H1 (cell line): Measurements from ENCODE around the gene CDK5R1. TPM values are rescaled to one million over a fixed set of nuclear protein-coding genes. Genes with fewer than 3 reads are reported as not detected.

Source experiments
- CTCF ChIA-PET: fragments of 300-600 bp; sonication (Branson Sonifier 250); formaldehyde crosslinking; loops from one replicate; lab custom pipeline; 2021; ENCODE audit not compliant: partially characterized antibody; lab: Charles Lee
- POLR2A ChIA-PET: fragments of 300-600 bp; sonication (Branson Sonifier 250); formaldehyde crosslinking; loops from one replicate; lab custom pipeline; 2021; ENCODE audit warnings: inconsistent platforms; ENCODE audit not compliant: partially characterized antibody; lab: Charles Lee
- DNase-seq, 2 experiments: peaks; one replicate each; pipeline versions ENCODE4 v3.0.0 to v3.0.0-alpha.2; 2010 to 2022; ENCODE audit warnings: low spot score in 2 of 2, low read depth in 1 of 2, mixed read lengths in 1 of 2
- FAIRE-seq: peaks from 2 replicates; lab custom pipeline; 2011; peaks lifted over from hg19 to GRCh38; lab: Jason Lieb, UNC
- H2AFZ ChIP-seq: 2 replicates; pipeline ENCODE4 v1.8.1; 2012; ENCODE audit warnings: low read length, inconsistent platforms
- H2AK5ac ChIP-seq: 2 replicates; pipeline ENCODE4 v1.6.1; 2013; ENCODE audit warnings: low read depth, low read length
- H2BK120ac ChIP-seq: replicated peaks from 2 replicates; pipeline ENCODE3; 2013; ENCODE audit warnings: low read depth, low read length, inconsistent platforms
- H2BK12ac ChIP-seq: 2 replicates; pipeline ENCODE4 v1.6.1; 2013; ENCODE audit warnings: low read depth, low read length
- H2BK15ac ChIP-seq: 2 replicates; pipeline ENCODE4 v1.6.1; 2013; ENCODE audit warnings: low read length
- H2BK20ac ChIP-seq: 2 replicates; pipeline ENCODE4 v1.6.1; 2013; ENCODE audit warnings: low read length
- H2BK5ac ChIP-seq: 2 replicates; pipeline ENCODE4 v1.6.1; 2013; ENCODE audit warnings: low read depth, low read length
- H3K14ac ChIP-seq: 2 replicates; pipeline ENCODE4 v1.6.1; 2013; ENCODE audit warnings: inconsistent platforms; ENCODE audit not compliant: insufficient read length
- H3K18ac ChIP-seq: 2 replicates; pipeline ENCODE4 v1.6.1; 2013; ENCODE audit warnings: low read length; ENCODE audit errors: extremely low read depth
- H3K23ac ChIP-seq: 2 replicates; pipeline ENCODE4 v1.6.1; 2013; ENCODE audit warnings: inconsistent platforms; ENCODE audit not compliant: insufficient read length
- H3K23me2 ChIP-seq: 2 replicates; pipeline ENCODE4 v1.6.1; 2013; ENCODE audit warnings: low read depth, low read length
- H3K27ac ChIP-seq: 2 replicates; pipeline ENCODE4 v1.6.1; 2011; ENCODE audit warnings: low read depth, low read length, inconsistent platforms
- H3K27me3 ChIP-seq, 4 experiments: replicated peaks in 1 of 4; 1 replicate in 1 of 4; 2 replicates in 3 of 4; pipeline versions ENCODE4 v1.6.1 to v1.8.1; 2011 to 2013; ENCODE audit warnings: low read length in 3 of 4, mild to moderate bottlenecking in 3 of 4, inconsistent platforms in 2 of 4, mixed read lengths in 2 of 4, moderate library complexity in 1 of 4; ENCODE audit not compliant: control insufficient read depth in 3 of 4, insufficient read depth in 3 of 4; ENCODE audit errors: extremely low read depth in 1 of 4
- H3K36me3 ChIP-seq, 4 experiments: 2 replicates each; pipeline versions ENCODE4 v1.6.1 to v1.8.1; 2011 to 2013; ENCODE audit warnings: mild to moderate bottlenecking in 4 of 4, low read length in 3 of 4, moderate library complexity in 2 of 4, control low read depth in 1 of 4, inconsistent platforms in 1 of 4; ENCODE audit not compliant: insufficient read depth in 4 of 4, control insufficient read depth in 2 of 4
- H3K4ac ChIP-seq: replicated peaks from 2 replicates; pipeline ENCODE3; 2013; ENCODE audit warnings: low read length, low read depth, mixed read lengths, inconsistent platforms; ENCODE audit not compliant: insufficient read length
- H3K4me1 ChIP-seq, 4 experiments: replicated peaks in 1 of 4; 1 replicate in 1 of 4; 2 replicates in 3 of 4; pipeline versions ENCODE4 v1.6.1 to v1.8.1; 2011 to 2013; ENCODE audit warnings: low read length in 3 of 4, inconsistent platforms in 2 of 4, mixed read lengths in 1 of 4; ENCODE audit not compliant: insufficient read depth in 4 of 4, control insufficient read depth in 3 of 4
- H3K4me2 ChIP-seq, 2 experiments: 2 replicates each; pipeline versions ENCODE4 v1.6.1 to v1.8.1; 2011 to 2013; ENCODE audit warnings: low read depth in 2 of 2, low read length in 2 of 2, control low read depth in 1 of 2, inconsistent platforms in 1 of 2, mild to moderate bottlenecking in 1 of 2; ENCODE audit not compliant: insufficient read depth in 1 of 2
- H3K4me3 ChIP-seq, 4 experiments: fragments of 200-600, 300-600 bp in 1 of 4; sonication (generic), shearing (Covaris generic), sonication (Bioruptor Twin) in 1 of 4; 2 replicates each; pipeline versions ENCODE4 v1.5.1 to v1.8.1; 2011 to 2016; ENCODE audit warnings: low read length in 4 of 4, low read depth in 3 of 4, control low read depth in 2 of 4, inconsistent platforms in 2 of 4, mild to moderate bottlenecking in 2 of 4, mixed read lengths in 1 of 4, moderate library complexity in 1 of 4; ENCODE audit not compliant: insufficient read depth in 2 of 4; ENCODE audit errors: extremely low read depth in 1 of 4
- H3K56ac ChIP-seq: replicated peaks from 2 replicates; pipeline ENCODE3; 2013; ENCODE audit warnings: low read depth, mild to moderate bottlenecking, mixed read lengths, low read length, inconsistent platforms; ENCODE audit not compliant: insufficient read length
- H3K79me1 ChIP-seq: 2 replicates; pipeline ENCODE4 v1.6.1; 2013; ENCODE audit warnings: low read depth, low read length, control low read depth
- H3K79me2 ChIP-seq, 2 experiments: 2 replicates each; pipeline versions ENCODE4 v1.6.1 to v1.8.1; 2012 to 2013; ENCODE audit warnings: low read length in 2 of 2, mild to moderate bottlenecking in 2 of 2, inconsistent platforms in 1 of 2; ENCODE audit not compliant: insufficient read depth in 2 of 2, control insufficient read depth in 1 of 2
- H3K9ac ChIP-seq, 4 experiments: replicated peaks in 1 of 4; 1 replicate in 1 of 4; 2 replicates in 3 of 4; pipeline versions ENCODE4 v1.6.1 to v1.8.1; 2011 to 2013; ENCODE audit warnings: low read depth in 3 of 4, low read length in 3 of 4, control low read depth in 2 of 4, mild to moderate bottlenecking in 2 of 4, moderate library complexity in 2 of 4, inconsistent platforms in 1 of 4; ENCODE audit errors: extremely low read depth in 1 of 4
- H3K9me3 ChIP-seq, 2 experiments: 2 replicates each; pipeline versions ENCODE4 v1.6.1 to v1.8.1; 2012 to 2013; ENCODE audit warnings: mild to moderate bottlenecking in 2 of 2, moderate library complexity in 2 of 2, control low read depth in 1 of 2, inconsistent platforms in 1 of 2, low read depth in 1 of 2, low read length in 1 of 2, mixed read lengths in 1 of 2; ENCODE audit not compliant: insufficient read depth in 2 of 2
- H4K20me1 ChIP-seq, 2 experiments: replicated peaks in 1 of 2; 2 replicates each; pipeline versions ENCODE3 to v1.8.1; 2011 to 2013; ENCODE audit warnings: inconsistent platforms in 2 of 2, low read length in 2 of 2, mild to moderate bottlenecking in 1 of 2; ENCODE audit not compliant: insufficient read depth in 2 of 2, control insufficient read depth in 1 of 2
- H4K5ac ChIP-seq: 2 replicates; pipeline ENCODE4 v1.6.1; 2013; ENCODE audit warnings: low read length, low read depth, mixed read lengths, inconsistent platforms; ENCODE audit not compliant: insufficient read length
- H4K8ac ChIP-seq: 2 replicates; pipeline ENCODE4 v1.8.0; 2013; ENCODE audit warnings: mild to moderate bottlenecking, moderate library complexity, low read length, inconsistent platforms; ENCODE audit not compliant: insufficient read depth; ENCODE audit errors: extremely low read depth
- H4K91ac ChIP-seq: replicated peaks from 2 replicates; pipeline ENCODE3; 2013; ENCODE audit warnings: low read length, mixed read lengths, inconsistent platforms; ENCODE audit not compliant: insufficient read length
- ASH2L ChIP-seq: fragments of 200-600, 300-600 bp; sonication (generic); IDR thresholded peaks from one replicate; pipeline ENCODE4 v1.7.1; 2017; ENCODE audit warnings: low read length
- BACH1 ChIP-seq: IDR thresholded peaks from 2 replicates; pipeline ENCODE4 v1.6.1; 2012; ENCODE audit warnings: low read length, improper control_type of control experiment
- CEBPB ChIP-seq: IDR thresholded peaks from 2 replicates; pipeline ENCODE4 v1.6.1; 2012; ENCODE audit warnings: low read depth, low read length
- CTBP2 ChIP-seq: IDR thresholded peaks from 2 replicates; pipeline ENCODE4 v1.7.0; 2011; ENCODE audit warnings: borderline replicate concordance, mild to moderate bottlenecking, moderate library complexity, mixed read lengths, low read length; ENCODE audit not compliant: insufficient read depth, insufficient read length
- KDM4A ChIP-seq: IDR thresholded peaks from one replicate; pipeline ENCODE4 v1.7.1; 2012; ENCODE audit warnings: low read depth, mild to moderate bottlenecking, moderate library complexity, low read length, inconsistent platforms; ENCODE audit not compliant: severe bottlenecking
- KDM5A ChIP-seq: fragments of 200-600 bp; IDR thresholded peaks from 2 replicates; pipeline ENCODE4 v1.7.1; 2012; ENCODE audit warnings: mild to moderate bottlenecking, low read length, inconsistent platforms, mixed read lengths
- RXRA ChIP-seq: IDR thresholded peaks from 2 replicates; pipeline ENCODE4 v1.6.1; 2011; ENCODE audit warnings: low read depth, mild to moderate bottlenecking, low read length, moderate library complexity; ENCODE audit not compliant: insufficient read depth
- SIRT6 ChIP-seq: IDR thresholded peaks from one replicate; pipeline ENCODE4 v1.7.1; 2012; ENCODE audit warnings: low read length, inconsistent platforms
- SRF ChIP-seq: IDR thresholded peaks from 2 replicates; pipeline ENCODE4 v1.6.1; 2011; ENCODE audit warnings: mild to moderate bottlenecking, low read depth, low read length, moderate library complexity
- ZNF274 ChIP-seq: IDR thresholded peaks from 2 replicates; pipeline ENCODE4 v1.7.0; 2012; ENCODE audit warnings: low read length, borderline replicate concordance; ENCODE audit errors: extremely low read depth
- WGBS, 2 experiments: shearing (Covaris generic) in 1 of 2; methylation state at CpG; one replicate each; pipeline versions ENCODE4 v1.1.6 to v1.1.7; 2013 to 2015; ENCODE audit warnings: low lambda C conversion rate in 2 of 2, mixed read lengths in 2 of 2, inconsistent platforms in 1 of 2, low coverage in 1 of 2, missing lambda C conversion rate in 1 of 2; ENCODE audit not compliant: insufficient replicate concordance in 2 of 2, insufficient coverage in 1 of 2, insufficient read length in 1 of 2; ENCODE audit errors: extremely low coverage in 1 of 2, missing lambda C conversion rate in 1 of 2; 5-methylcytosine and 5-hydroxymethylcytosine counted together
- polyA plus RNA-seq, 7 experiments: library from polyadenylated mRNA; depleted of rRNA in 3 of 7; stranded (reverse) in 5 of 7; unstranded in 2 of 7; fragments of >200 nt in 5 of 7; fragments of 200-250 nt in 2 of 7; gene quantifications; 1 replicate in 5 of 7; 2 replicates in 1 of 7; 4 replicates in 1 of 7; pipeline versions ENCODE4 v1.2.1 to v1.2.3, GENCODE V29; 2011 to 2013; ENCODE audit warnings: missing spikeins in 2 of 7, mixed read lengths in 2 of 7
- total RNA-seq: library from RNA; stranded (reverse); fragmentation: NEBNext Ultra II Directional; extraction: Animal tissue kit (Norgen Biotek cat#: 25700); gene quantifications from 2 replicates; pipeline ENCODE4 v1.2.1, GENCODE V29; 2021
- TF ChIP-seq, protein P1 (sequence below): IDR thresholded peaks from 2 replicates; pipeline ENCODE4 v1.6.1; 2012; ENCODE audit warnings: low read length, inconsistent platforms
- TF ChIP-seq, protein P2 (sequence below): IDR thresholded peaks from 2 replicates; pipeline ENCODE4 v1.6.1; 2011; ENCODE audit warnings: low read depth, mild to moderate bottlenecking, low read length; ENCODE audit not compliant: insufficient read depth

CDK5R1 gene
- total and polyA plus RNA-seq, 2 of the 8 experiments (the other 6 are each of a cell fraction or from before 2014, with no cell fraction given): 2.7 to 9.9 TPM

DNA sequence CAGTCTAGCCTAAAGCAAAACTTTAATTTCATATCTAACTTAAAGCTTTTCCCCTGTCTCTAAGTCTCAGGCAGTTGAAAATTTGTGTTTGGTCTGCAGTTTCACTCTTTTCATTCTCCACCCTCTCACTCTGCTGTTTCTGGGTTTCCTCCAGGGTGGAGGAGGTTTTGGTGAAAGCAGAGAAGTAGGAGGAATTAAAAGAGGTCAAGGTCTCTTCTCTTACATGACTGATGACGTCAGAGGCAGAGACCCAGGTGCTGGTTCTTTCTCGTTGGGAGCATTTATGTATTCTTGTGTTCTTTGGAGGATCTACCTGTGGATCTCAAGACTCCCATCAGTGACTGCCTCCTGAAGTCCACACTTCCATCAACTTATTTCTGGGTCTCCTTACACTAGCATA is 44.9 kb upstream of the CDK5R1 start:
- peaks cover 0 to 2% (median 0%) of the 10 kb centered on the region in 4 experiments; a peak in 1 of 7 replicates for H3K27me3 ChIP-seq
- no peak for DNase-seq
- H3K4me1 ChIP-seq: peaks cover 0 to 4% (median 1%) of the 10 kb centered on the region in 4 experiments; a peak in 2 of 7 replicates
- H2BK120ac ChIP-seq: no peak overlapping the region
- no peak overlapping the region for H3K4me3 ChIP-seq
- WGBS, 2 experiments: 72% methylated on average over 2 of the region's 2 CpGs; no CpG with 5 or more reads in 1 of the 2 experiments
- H3K18ac ChIP-seq: no peak overlapping the region
- H2AFZ ChIP-seq: no peak overlapping the region
- H3K23ac ChIP-seq: no peak overlapping the region
- no peak overlapping the region for H4K91ac ChIP-seq
- ChIA-PET CTCF (interaction anchor here (1.5 kb wide), 1 partner anchor 42 kb away, joined by 4 read pairs; no protein-coding TSS in a partner anchor), POLR2A (interaction anchor here (0.6 kb wide), 1 partner anchor 63 kb away, joined by 3 read pairs; no protein-coding TSS in a partner anchor)
- H2BK5ac ChIP-seq: no peak overlapping the region
- no peak overlapping the region for H3K9ac ChIP-seq
- H2AK5ac ChIP-seq: no peak overlapping the region
- H3K79me2 ChIP-seq: peaks cover 17 to 23% of the 10 kb centered on the region in 2 experiments
- no peak overlapping the region for H3K14ac ChIP-seq
- H3K79me1 ChIP-seq: no peaks in the 10 kb centered on the region; the same call in 1 of the 2 replicates
- H2BK15ac ChIP-seq: no peak overlapping the region
- peaks cover 9% of the 10 kb centered on the region in 2 experiments; a peak in 3 of 4 replicates for H3K9me3 ChIP-seq
- no peak overlapping the region for H3K4me2 ChIP-seq
- H4K8ac ChIP-seq: no peak overlapping the region
- no peak overlapping the region for H4K5ac ChIP-seq
- H3K23me2 ChIP-seq: no peaks in the 10 kb centered on the region
- H3K4ac ChIP-seq: no peak overlapping the region
- H3K27ac ChIP-seq: no peak overlapping the region
- H2BK20ac ChIP-seq: no peak overlapping the region
- H3K56ac ChIP-seq: no peak overlapping the region
- H4K20me1 ChIP-seq: peaks cover 3 to 6% of the 10 kb centered on the region in 2 experiments
- H2BK12ac ChIP-seq: no peak overlapping the region
- peaks cover 0 to 3% (median under 1%) of the 10 kb centered on the region in 4 experiments; a peak in 2 of 8 replicates for H3K36me3 ChIP-seq
- no peak for FAIRE-seq
- TF ChIP-seq, protein P1, sequence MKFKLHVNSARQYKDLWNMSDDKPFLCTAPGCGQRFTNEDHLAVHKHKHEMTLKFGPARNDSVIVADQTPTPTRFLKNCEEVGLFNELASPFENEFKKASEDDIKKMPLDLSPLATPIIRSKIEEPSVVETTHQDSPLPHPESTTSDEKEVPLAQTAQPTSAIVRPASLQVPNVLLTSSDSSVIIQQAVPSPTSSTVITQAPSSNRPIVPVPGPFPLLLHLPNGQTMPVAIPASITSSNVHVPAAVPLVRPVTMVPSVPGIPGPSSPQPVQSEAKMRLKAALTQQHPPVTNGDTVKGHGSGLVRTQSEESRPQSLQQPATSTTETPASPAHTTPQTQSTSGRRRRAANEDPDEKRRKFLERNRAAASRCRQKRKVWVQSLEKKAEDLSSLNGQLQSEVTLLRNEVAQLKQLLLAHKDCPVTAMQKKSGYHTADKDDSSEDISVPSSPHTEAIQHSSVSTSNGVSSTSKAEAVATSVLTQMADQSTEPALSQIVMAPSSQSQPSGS: no peak
- TF ChIP-seq SIRT6 (no peak), ASH2L (no peak), ZNF274 (no peak), CEBPB (no peak), KDM5A (no peak), RXRA (no peak), SRF (no peak), KDM4A (no peak), BACH1 (no peak), CTBP2 (no peak)
- TF ChIP-seq, protein P2, sequence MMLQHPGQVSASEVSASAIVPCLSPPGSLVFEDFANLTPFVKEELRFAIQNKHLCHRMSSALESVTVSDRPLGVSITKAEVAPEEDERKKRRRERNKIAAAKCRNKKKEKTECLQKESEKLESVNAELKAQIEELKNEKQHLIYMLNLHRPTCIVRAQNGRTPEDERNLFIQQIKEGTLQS: no peak
